H1 (cell line): Measurements from ENCODE around the gene RUSC2. TPM values are rescaled to one million over a fixed set of nuclear protein-coding genes. Genes with fewer than 3 reads are reported as not detected.

Source experiments
- SIN3A ChIP-seq, 2 experiments: IDR thresholded peaks in 1 of 2; conservative IDR thresholded peaks in 1 of 2; 2 replicates each; pipeline ENCODE4 v1.6.1; 2011 to 2012; ENCODE audit warnings: low read length in 2 of 2, improper control_type of control experiment in 1 of 2, low read depth in 1 of 2, mild to moderate bottlenecking in 1 of 2
- polyA plus RNA-seq, 7 experiments: library from polyadenylated mRNA; depleted of rRNA in 3 of 7; stranded (reverse) in 5 of 7; unstranded in 2 of 7; fragments of >200 nt in 5 of 7; fragments of 200-250 nt in 2 of 7; gene quantifications; 1 replicate in 5 of 7; 2 replicates in 1 of 7; 4 replicates in 1 of 7; pipeline versions ENCODE4 v1.2.1 to v1.2.3, GENCODE V29; 2011 to 2013; ENCODE audit warnings: missing spikeins in 2 of 7, mixed read lengths in 2 of 7
- total RNA-seq: library from RNA; stranded (reverse); fragmentation: NEBNext Ultra II Directional; extraction: Animal tissue kit (Norgen Biotek cat#: 25700); gene quantifications from 2 replicates; pipeline ENCODE4 v1.2.1, GENCODE V29; 2021

The RUSC2 gene
- total and polyA plus RNA-seq, 2 of the 8 experiments (the other 6 are each of a cell fraction or from before 2014, with no cell fraction given): 4.2 to 7.9 TPM

DNA sequence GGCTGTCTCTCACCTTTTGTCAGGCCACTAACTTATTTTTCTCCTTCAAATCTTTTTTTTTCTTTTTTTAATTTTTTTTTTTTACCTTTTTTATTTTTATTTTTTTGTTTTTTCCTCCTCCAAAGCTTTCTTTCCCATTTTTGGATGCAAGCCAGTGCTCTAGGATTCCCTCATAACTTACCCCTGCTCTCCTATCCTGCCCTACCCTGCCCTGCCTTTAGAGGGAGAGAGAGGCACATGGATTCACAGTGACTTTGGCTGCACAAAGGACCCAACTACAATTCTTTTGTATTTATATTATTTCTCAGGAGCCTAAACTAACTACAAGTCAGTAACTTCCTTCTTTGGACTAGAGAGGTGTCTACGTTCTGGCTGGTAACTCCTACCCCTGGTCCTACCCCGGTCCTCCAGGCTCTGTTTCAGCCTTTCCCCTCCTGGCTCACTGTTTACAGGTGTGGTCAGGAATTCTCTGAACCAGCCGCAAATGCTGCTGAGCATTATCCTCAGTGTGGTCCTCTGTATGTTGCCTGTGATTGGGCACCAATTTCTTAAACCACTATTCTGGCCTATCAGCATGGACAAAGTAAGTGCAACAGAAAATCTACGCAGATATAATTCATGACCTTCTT lies 8.4 kb upstream of the RUSC2 start (continued):
- TF ChIP-seq SIN3A (conservative IDR thresholded peaks at IDR 0.05 in 1 of 2, IDR thresholded peaks at IDR 0.05 in 1 of 2; ENCODE audit: low read depth in 1 of 2, low read length in 2 of 2): no peak
